GM18519 (cell line): ENCODE results near the gene PYURF.

Experiments
- ATAC-seq: cut with Tn5 transposase; IDR thresholded peaks from one replicate; pipeline ENCODE4 v1.9.1; 2021; ENCODE audit warnings: mild to moderate bottlenecking, moderate library complexity; ENCODE audit not compliant: unreplicated experiment, low FRiP score

Gene PYURF

DNA sequence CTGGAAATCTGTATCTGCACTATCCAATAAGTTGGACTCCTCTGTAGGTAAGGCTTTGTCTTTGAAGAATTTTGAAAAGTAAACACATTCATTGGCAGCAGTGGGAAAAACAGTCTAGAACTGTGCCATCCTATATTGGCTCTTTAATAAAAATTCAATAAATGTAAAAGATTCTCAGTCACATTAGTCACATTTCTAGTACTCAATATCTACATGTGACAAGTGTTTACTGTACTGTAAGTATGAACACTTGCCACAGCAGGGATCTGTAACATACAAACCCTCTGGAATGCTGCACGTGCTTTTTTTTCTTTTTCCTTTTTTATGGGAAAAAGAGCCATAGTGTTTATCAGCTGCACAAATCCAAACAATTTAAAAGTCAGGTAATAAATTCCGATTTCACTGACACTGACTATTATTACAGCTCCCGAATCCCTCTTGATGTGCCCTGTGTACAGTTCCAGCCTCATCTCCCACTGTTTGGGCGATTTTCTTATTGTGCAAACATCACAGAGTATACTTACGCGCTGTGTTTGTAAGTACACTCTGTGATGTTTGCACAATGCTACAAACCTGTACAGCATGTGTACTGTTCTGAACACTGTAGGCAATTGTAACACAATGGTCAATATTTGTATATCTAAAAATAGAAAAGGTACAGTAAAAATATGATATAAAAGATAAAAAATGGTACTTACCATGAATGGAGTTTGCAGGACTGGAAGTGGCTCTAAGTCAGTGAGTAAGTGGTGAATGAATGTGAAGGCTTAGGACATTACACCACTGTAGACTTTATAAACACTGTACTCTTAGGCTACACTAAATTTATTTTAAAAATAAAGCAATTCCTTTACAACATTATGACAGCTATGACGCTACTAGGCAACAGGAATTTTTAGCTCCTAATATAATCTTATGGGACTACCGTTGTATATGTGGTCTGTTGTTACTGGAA is 8.7 kb downstream of the PYURF start:
- ATAC-seq: no peak

DNA sequence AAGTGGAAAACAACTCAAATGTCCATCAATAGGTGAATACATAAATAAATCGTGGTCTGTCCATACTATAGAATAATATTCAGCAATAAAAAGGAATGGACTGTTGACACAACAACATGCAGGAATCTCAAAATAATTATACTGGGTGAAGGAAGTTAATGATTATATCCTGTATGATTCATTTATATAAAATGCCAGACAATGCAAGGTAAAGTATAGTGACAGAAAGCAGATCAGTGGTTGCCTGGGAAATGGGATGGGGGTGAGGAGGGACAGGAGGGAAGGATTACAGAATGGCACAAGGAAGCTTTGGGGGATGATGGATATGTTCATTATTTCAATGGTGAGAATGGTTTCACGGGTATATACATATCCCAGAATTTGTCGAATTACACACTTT is 12.3 kb downstream of the PYURF start:
- ATAC-seq: no peak

DNA sequence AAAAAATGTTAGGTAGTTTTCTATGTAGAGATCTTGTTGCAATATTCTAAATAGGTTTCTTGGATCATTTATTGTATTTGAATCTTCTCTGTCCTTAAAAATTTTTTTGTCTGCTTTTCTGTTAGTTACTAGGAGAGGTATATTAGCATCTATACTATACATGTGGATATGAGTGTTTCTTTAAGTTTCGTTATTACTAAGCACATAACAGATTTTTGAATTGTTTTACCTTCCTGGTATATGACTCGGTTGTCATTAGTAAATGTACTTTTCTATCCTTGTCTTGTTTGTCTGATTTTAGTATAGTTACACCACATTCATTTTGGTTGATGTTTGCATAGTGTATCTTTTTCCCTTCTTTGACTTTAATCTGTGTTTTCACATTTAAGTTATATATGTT is 20.2 kb downstream of the PYURF start:
- ATAC-seq: no peak

DNA sequence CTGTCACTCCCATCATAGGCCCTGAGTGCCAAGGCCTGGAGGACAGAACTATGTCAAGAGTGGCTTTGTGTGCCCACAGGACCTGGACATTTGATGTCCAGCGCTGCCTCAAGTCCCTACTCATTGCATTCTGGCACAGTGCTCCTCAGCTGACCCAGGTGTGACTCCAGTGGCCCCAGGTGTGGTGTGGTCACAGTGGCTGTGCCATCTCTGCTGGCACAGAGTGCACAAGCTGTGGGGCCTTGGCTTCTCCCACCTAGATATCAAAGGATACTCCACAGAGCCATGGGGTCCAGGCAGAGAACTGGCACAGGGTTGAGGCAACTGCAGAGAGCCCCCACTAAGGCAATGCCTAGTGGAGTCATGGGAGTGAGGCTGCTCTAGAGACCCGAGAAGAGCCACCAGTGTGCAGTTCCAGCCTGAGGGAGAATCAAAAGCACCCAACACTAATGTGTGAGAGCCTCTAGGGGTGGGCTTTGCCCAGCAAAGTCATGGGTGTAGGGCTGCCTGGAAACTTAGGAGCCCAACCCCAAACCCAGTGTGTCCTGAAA is 25.6 kb downstream of the PYURF start:
- ATAC-seq: no peak

DNA sequence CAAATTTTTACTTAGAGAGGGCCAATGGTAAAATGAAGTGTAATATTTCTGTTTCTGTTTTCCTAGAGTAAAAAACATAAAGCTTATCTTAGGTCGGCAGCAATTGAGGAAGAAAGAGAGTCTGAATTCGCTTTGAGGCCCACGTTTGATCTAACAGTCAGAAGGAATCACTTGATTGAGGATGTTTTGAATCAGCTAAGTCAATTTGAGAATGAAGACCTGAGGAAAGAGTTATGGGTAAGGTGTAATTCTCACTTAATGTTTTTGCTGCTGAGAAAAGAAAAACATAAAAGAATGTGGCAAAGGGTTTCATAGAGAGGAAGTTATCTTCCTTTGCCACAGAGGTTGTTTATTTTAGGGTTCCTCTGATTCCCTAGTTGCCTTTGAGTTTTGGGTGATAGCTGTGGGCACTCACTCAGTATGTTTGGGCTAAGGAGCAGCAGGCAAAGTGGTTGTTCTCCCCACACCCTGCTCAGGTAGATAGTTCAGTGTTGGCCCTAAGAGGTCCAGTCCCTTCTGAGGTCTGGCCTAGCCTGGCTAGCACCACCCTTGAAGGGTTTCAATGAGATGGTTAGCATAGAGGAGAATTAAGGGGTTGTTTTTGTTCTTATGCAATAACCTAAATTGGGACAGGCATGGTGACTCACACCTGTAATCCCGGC is 34.3 kb downstream of the PYURF start:
- no peak for ATAC-seq

DNA sequence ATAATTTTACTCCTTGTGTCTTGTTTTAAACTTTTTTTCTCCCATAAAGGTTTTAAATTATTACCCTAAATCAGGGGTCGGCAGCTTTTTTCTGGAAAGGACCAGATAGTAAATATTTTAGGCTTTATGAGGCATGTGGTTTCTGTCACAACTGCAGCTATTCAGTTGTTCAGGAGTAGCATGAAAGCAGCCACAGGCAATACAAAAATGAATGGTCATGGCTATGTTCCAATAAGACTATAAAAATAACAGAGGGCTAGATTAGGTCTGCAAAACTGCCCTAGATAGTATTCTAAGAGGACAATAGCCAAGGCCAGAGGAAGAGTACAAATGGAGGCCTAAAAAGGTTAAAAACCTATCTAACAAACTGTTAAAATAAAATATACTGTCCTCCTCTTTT is 42.0 kb downstream of the PYURF start:
- ATAC-seq: no peak

DNA sequence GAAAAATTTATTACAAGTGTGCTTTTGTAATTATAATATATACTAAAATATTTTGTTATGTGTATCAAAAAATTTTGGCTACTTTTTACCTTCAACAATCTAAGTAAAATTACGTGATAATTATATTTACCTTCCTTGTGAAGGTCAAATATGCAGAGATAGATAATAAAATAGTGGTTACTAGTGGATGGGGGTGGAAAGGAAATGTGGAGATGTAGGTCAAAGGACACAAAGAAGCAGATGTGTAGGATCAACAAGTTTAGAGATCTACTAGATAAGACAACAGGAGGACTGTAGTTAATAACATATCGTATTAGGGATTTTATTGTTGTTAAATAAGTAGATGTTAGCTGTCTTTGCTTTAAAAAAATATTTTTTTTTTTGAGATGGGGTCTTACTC is 45.3 kb downstream of the PYURF start:
- no peak for ATAC-seq

DNA sequence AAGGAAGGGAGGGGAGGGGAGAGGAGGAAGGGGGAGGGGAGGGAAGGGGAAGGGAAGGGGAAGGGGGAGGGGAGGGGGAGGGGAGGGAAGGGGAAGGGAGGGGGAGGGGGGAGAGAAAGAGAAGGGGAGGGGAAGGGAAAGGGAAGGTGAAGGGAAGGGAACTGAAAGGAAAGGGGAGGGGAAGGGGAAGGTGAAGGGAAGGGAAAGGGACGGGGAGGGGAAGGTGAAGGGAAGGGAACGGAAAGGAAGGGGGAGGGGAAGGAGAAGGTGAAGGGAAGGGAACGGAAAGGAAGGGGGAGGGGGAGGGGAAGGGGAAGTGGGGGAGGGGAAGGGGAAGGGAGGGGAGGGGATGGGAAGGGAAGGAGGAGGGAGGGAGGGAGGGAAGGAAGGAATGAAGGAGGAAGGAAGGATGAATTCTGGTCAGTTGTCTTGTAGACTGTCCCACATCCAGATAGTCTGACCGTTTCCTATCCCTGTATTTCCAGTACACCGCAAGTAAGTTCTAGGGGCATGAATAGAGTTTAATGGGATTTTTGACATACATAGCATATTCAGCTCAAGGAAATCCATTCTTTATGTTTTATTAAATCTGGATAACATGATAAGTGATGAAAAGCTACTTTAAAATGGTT is 46.2 kb downstream of the PYURF start:
- no peak for ATAC-seq
